ENCODE measurements around the gene CERS6. TPM values are rescaled to one million over a fixed set of nuclear protein-coding genes. Genes with fewer than 3 reads are reported as not detected.
"Not testable (repeated sequence)": the region's sequence is repeated elsewhere in the genome, so short reads cannot be mapped to it uniquely, and the experiment has no call there.

CERS6 gene
- total RNA-seq, 1 experiment from 2014 or later: 8.3 TPM

DNA sequence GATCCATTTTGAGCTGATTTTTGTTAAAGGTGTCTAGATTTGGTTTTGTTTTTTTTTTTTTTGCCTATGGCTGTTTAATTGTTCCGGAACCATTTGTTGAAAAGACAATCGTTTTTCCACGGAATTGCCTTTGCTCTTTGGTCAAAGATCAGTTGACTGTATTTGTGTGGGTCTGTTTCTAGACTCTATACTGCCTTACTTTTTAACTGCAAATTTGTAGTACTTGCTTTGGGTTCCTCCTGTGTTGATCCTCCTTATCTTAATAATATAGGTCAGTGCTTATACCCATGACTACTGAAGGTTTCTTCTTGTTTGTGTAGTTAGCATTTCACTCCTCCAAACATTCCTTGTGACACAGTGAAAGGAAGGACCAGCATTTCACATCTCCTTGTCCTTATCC is 30.4 kb downstream of the CERS6 start:
- H3K27ac ChIP-seq: no peak overlapping the region
- ChIA-PET CTCF (no interaction called here), POLR2A (ENCODE audit: unreplicated experiment) (no interaction called here)
- DNase-seq: no peak
- H3F3A ChIP-seq (ENCODE audit: insufficient read depth, low read depth): no peaks in the 10 kb centered on the region
- TF ChIP-seq CTCF (conservative IDR thresholded peaks at IDR 0.05) (no peak), EZH2 (IDR thresholded peaks at IDR 0.05; ENCODE audit: low read depth) (no peak)
- H3K79me2 ChIP-seq (ENCODE audit: low read depth): no peaks in the 10 kb centered on the region
- no peaks in the 10 kb centered on the region for H4K20me1 ChIP-seq (ENCODE audit: insufficient read depth)
- H3K4me1 ChIP-seq (replicated peaks; ENCODE audit: insufficient read depth): no peaks in the 10 kb centered on the region
- H3K9me2 ChIP-seq (ENCODE audit: insufficient read depth): no peaks in the 10 kb centered on the region
- no peak overlapping the region for H3K4me3 ChIP-seq
- no peaks in the 10 kb centered on the region for H3K36me3 ChIP-seq (ENCODE audit: low read depth)
- intact Hi-C loops (cut with micrococcal nuclease; ENCODE audit: unreplicated experiment): no loop called here
- H2AFZ ChIP-seq: no peak overlapping the region
- no peaks in the 10 kb centered on the region for H3K27me3 ChIP-seq (ENCODE audit: insufficient read depth, low read depth)
- H3K4me2 ChIP-seq: no peak overlapping the region
- BruUV-seq (replicated peaks): no TSS peak
- H3K9me3 ChIP-seq (ENCODE audit: insufficient read depth, low read depth): no peaks in the 10 kb centered on the region

DNA sequence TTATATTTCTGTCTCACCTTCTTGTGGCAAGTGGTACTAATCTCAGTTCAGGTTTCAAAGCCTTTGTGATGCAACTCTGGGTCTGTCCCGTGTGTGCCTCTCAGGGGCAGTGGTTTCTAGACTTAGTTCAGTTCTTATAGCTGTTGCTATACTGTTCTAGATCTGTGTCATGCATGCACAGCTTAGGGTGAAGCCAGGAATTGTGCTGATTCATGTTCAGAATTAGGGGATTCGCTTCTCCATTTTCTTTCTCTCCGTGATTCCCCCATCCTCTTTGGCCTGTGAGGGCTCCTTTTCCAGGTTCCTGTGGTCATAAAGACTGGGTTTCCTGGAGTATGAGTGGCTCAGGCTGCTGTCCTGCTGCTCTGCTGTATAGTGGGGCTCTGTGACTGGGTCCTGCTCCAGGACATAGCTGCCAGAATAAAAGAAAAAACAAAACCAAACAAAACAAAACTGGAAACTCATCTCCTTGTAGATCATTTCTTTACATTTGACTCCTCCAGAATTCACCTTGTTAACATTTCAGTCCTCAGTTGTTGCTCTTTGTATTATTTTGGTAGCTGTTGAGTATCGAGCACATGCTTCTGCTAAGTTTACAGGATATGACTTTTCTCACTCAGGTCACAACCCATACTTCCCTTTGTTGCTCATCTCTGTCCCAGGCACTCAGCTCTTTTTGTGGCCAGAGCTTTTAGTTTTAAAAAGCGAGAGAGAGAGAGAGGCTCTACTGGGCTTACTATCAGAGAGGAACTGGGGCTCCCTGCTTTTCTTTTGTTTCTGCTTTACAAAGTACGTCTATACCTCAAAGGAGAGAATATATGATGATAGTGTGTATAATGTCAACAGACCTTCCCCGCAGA is 34.2 kb downstream of the CERS6 start:
- POLR2A ChIA-PET (ENCODE audit: unreplicated experiment): no interaction called here

DNA sequence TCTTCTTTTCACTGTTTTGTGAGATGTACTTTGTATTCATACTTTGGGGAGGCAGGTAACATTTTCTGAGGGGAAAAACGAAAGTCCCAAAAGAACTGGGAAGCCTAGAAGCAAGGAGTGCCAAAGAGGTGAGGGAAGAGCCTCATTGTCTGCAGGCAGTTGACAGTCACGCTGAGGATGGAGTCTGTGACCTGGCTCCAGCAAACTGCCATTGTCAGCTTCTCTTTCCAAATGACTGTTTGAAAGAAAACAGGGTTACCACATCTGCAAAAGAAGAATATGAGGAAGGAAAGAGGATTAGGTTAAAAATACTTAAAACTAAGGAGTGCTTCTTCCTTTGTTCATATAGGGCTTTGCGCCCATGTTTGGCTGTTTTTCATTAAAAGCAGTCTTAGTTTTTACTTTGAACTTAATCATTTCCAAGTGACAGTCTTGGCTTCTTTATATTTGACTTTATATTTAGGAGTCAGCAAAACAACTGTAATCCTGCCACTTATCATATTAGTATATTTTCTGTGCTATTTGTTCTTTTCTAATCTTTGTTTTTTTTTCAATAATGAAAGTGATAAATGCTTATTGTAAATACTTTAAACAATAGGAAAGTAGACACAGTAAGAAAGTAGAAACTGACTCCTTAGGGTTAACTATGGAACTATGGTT is 35.0 kb downstream of the CERS6 start:
- Histone ChIP-seq H3K27me3 (ENCODE audit: insufficient read depth, low read depth) (no peaks in the 10 kb centered on the region), H3K9me3 (ENCODE audit: insufficient read depth, low read depth) (no peaks in the 10 kb centered on the region), H3K4me1 (replicated peaks; ENCODE audit: insufficient read depth) (no peaks in the 10 kb centered on the region), H3K36me3 (ENCODE audit: low read depth) (no peaks in the 10 kb centered on the region), H4K20me1 (ENCODE audit: insufficient read depth) (no peaks in the 10 kb centered on the region), H3K4me2 (no peak overlapping the region), H3F3A (ENCODE audit: insufficient read depth, low read depth) (no peaks in the 10 kb centered on the region), H2AFZ (no peak overlapping the region), H3K27ac (no peak overlapping the region), H3K4me3 (no peak overlapping the region), H3K79me2 (ENCODE audit: low read depth) (no peaks in the 10 kb centered on the region), H3K9me2 (ENCODE audit: insufficient read depth) (no peaks in the 10 kb centered on the region)
- POLR2A ChIA-PET (ENCODE audit: unreplicated experiment): no interaction called here
- TF ChIP-seq CTCF (conservative IDR thresholded peaks at IDR 0.05) (no peak), EZH2 (IDR thresholded peaks at IDR 0.05; ENCODE audit: low read depth) (no peak)
- CTCF ChIA-PET: no interaction called here
- intact Hi-C loops (cut with micrococcal nuclease; ENCODE audit: unreplicated experiment): no loop called here
- DNase-seq: no peak
- BruUV-seq (replicated peaks): no TSS peak

More for the DNA sequence above, 34.2 kb downstream of the CERS6 start:
- no peaks in the 10 kb centered on the region for H3K9me3 ChIP-seq (ENCODE audit: insufficient read depth, low read depth)
- CTCF ChIA-PET: no interaction called here
- no peaks in the 10 kb centered on the region for H3F3A ChIP-seq (ENCODE audit: insufficient read depth, low read depth)
- BruUV-seq (replicated peaks): no TSS peak
- H3K36me3 ChIP-seq (ENCODE audit: low read depth): no peaks in the 10 kb centered on the region
- TF ChIP-seq EZH2 (IDR thresholded peaks at IDR 0.05; ENCODE audit: low read depth) (no peak), CTCF (conservative IDR thresholded peaks at IDR 0.05) (no peak)
- H4K20me1 ChIP-seq (ENCODE audit: insufficient read depth): no peaks in the 10 kb centered on the region
- H3K4me2 ChIP-seq: no peak overlapping the region
- H3K27me3 ChIP-seq (ENCODE audit: insufficient read depth, low read depth): no peaks in the 10 kb centered on the region
- no peak for DNase-seq
- H3K27ac ChIP-seq: no peak overlapping the region
- intact Hi-C loops (cut with micrococcal nuclease; ENCODE audit: unreplicated experiment): no loop called here
- H3K79me2 ChIP-seq (ENCODE audit: low read depth): no peaks in the 10 kb centered on the region
- no peak overlapping the region for H2AFZ ChIP-seq
- H3K4me1 ChIP-seq (replicated peaks; ENCODE audit: insufficient read depth): no peaks in the 10 kb centered on the region
- H3K9me2 ChIP-seq (ENCODE audit: insufficient read depth): no peaks in the 10 kb centered on the region
- no peak overlapping the region for H3K4me3 ChIP-seq

DNA sequence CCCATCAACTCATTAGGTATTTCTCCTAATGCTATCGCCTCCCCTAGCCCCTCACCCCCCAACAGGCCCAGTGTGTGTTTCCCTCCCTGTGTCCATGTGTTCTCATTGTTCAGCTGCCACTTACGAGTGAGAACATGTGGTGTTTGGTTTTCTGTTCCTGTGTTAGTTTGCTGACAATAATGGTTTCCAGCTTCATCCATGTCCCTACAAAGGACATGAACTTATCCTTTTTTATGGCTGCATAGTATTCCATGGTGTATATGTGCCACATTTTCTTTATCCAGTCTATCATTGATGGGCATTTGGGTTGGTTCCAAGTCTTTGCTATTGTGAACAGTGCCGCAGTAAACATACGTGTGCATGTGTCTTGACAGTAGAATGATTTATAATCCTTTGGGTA is 35.7 kb downstream of the CERS6 start:
- DNase-seq; CTCF ChIA-PET; H3K79me2 ChIP-seq (ENCODE audit: low read depth): not testable (repeated sequence)

GRCh38 chr2:168493219-168493618 is 37.1 kb downstream of the CERS6 start:
- H3F3A ChIP-seq (ENCODE audit: insufficient read depth, low read depth); H3K9me2 ChIP-seq (ENCODE audit: insufficient read depth); H3K4me1 ChIP-seq (replicated peaks; ENCODE audit: insufficient read depth); H4K20me1 ChIP-seq (ENCODE audit: insufficient read depth); H2AFZ ChIP-seq; DNase-seq; BruUV-seq (replicated peaks); H3K9me3 ChIP-seq (ENCODE audit: insufficient read depth, low read depth); H3K27me3 ChIP-seq (ENCODE audit: insufficient read depth, low read depth); H3K4me3 ChIP-seq; intact Hi-C loops (cut with micrococcal nuclease; ENCODE audit: unreplicated experiment); POLR2A ChIA-PET (ENCODE audit: unreplicated experiment); H3K79me2 ChIP-seq (ENCODE audit: low read depth); CTCF ChIA-PET; H3K36me3 ChIP-seq (ENCODE audit: low read depth); H3K27ac ChIP-seq; H3K4me2 ChIP-seq: not testable (repeated sequence)

More for the DNA sequence above, 35.7 kb downstream of the CERS6 start:
- BruUV-seq (replicated peaks); intact Hi-C loops (cut with micrococcal nuclease; ENCODE audit: unreplicated experiment); H3F3A ChIP-seq (ENCODE audit: insufficient read depth, low read depth); H3K36me3 ChIP-seq (ENCODE audit: low read depth); H3K4me2 ChIP-seq; H4K20me1 ChIP-seq (ENCODE audit: insufficient read depth); POLR2A ChIA-PET (ENCODE audit: unreplicated experiment); H3K9me2 ChIP-seq (ENCODE audit: insufficient read depth); H2AFZ ChIP-seq; H3K27ac ChIP-seq; H3K9me3 ChIP-seq (ENCODE audit: insufficient read depth, low read depth); H3K4me1 ChIP-seq (replicated peaks; ENCODE audit: insufficient read depth); H3K27me3 ChIP-seq (ENCODE audit: insufficient read depth, low read depth); H3K4me3 ChIP-seq: not testable (repeated sequence)
